AG08395 (cell line): ENCODE data around the gene ARL10.
A peak's percentile ranks its signal among the peaks of the same experiment; 100 is the strongest.

Experiments used
- DNase-seq: peaks from one replicate; pipeline ENCODE4 v3.0.0; 2012; ENCODE audit warnings: mixed read lengths, low spot score

The ARL10 gene

DNA sequence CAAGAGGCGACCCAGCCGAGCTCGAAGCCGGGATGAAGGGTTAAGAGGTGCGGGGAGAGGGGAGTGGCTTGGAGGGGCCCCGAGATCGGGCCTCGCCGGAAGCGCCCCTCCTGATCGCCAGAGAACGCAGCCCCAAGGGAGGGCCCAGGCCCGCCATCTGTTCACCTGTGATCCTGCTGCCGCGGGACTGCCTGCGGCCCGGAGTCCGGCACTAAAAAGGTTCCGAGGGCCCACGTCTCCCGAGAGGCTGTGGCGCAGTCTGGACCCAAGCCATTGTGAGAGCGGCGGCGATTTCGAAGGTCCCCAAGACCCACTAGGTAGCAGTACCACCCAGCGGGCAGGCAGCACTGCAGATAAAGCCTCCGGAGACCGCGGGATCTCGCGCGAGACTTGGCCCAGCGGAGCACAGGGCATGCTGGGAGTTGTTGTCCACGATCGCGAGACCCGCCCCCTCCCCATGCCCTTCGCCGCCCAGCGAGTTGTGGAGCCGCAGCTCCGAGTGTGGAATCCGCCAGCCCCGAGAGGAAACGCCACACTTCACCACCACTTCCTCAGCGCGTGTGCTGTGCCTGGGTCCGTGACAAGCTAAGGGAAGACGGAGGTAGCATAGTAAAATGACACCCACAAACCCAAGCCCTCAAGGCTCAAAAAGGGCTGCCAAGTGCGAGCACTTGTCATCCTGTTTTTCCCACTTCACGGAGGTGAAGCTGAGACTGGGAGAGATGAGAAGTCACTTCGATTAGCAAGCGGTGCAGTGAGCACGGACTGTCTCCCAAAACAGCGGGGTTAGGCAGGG, 3.7 kb upstream of the ARL10 start, which contains the start of gene KIAA1191:
Gene KIAA1191 (minus strand): TSS at position 328 of the 796 bp plus-strand sequence. CDS start 2,256 bp downstream, outside the sequence.
- peak; percentile 94 for DNase-seq

DNA sequence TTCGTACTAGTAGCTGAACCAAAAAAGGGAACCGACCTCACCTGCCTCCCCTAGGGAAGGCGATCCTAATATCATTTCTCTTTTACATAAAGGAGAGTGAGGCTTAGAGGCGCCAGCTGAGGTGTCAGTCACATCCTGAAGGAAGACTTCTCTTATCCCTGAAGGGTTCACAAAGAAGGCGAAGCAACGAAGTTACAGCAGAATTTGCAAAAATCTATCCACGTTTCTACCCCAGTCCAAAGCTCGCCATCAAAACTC, 3.1 kb upstream of the ARL10 start:
- DNase-seq: no peak

DNA sequence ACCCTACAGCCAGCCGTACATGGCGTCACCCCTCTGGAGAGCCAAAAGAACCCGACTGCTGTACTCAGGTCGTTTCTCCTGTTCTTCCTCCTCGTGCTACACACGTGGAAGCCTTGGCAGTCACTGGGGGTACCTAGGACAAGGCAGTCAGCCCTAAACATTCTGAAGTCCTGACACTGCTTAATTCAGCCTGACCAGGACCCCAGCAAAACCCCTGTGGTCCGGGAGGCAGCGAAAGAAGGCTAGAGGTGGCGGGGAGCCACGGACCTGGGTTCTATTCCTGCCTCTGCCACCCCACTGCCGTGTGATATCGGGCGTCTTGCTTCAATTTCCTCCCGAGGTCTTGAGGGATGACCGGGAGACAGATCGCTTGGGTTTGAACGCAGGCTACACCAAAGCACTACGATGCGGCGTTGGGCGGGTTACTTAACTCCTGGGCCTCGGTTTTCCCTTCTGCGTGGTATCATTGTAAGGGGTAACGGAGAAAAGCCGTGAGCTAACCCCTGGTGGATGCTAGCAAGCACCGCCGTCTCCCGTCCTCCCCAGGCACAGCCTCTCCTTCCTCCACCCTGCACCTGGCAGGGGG, 429 bp upstream of the ARL10 start:
- no peak for DNase-seq

DNA sequence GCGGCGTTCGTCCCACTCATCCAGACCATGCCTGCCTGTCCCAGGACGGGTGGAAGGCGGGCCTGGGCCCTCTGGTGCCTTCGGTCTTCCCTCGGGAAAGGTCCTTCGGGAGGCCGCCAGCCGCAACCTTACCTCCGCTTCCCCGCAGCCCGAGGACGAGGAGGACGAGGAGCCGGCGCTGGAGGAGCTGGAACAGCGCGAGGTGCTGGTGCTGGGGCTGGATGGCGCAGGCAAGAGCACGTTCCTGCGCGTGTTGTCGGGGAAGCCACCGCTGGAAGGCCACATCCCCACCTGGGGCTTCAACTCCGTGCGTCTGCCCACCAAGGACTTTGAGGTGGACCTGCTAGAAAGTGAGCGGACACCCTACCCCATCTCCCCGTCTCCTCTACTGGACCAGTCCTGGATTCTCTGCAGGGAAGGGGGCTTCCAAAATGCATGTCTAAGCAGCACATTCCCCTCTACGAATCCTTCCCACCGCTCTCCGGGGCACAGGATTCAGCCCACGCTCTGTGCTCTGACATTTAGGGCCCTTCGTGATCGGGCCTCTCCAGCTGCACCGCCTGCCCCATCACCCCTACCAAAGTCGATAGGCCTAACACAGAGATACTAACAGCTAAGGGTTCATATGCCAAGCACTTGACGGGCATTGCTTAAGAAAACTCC, 1.1 kb downstream of the ARL10 start:
- no peak for DNase-seq

DNA sequence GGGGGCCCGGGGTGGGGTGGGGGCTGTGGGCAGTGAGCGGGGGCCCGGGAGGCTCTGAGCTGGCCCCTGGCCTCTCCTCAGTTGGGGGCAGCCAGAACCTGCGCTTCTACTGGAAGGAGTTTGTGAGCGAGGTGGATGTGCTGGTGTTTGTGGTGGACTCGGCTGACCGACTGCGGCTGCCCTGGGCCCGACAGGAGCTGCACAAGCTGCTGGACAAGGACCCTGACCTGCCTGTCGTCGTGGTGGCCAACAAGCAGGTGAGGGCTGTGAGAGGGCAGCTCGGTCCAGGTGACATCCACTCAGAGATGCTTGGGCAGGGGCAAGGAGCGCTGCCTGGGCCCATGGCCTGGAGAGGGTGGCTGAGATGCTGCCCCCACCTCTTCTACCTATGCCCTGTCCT, 3.4 kb downstream of the ARL10 start:
- DNase-seq: no peak

DNA sequence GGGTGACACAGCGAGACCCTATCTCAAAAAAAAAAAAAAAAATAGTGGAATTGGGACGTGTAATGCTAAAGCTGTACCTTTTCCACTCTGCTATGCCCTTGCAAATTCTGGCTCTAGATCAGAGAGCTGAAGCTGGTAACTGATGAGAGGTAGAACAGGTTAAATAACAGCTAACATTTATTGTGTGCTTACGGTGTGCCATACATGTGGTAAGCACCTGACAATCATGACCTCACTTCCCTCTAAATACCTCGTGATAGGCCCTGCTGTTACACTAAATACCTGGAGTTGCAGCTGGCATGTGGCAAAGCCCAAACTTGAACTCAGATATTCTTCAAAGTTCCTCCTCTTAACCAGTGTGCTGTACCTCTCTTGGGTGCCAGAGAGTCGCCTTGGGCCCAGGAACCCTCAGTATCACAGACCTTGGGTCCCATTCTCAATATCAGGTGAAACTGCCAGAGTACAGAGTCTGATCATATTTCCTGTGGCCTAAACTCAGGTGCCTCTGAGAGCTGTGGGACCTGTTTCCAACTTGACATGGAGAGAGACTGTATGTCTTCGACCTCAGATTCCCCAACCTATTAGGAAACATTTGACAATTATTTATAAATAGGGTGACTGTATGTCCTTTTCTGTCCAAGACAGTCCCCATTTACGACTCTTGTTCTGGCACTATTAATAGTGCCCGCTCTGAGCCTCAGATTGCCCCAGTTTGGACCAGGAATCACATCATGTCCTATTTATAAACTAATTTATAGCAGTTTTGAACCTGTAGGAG, 4.8 kb downstream of the ARL10 start:
- DNase-seq: no peak

DNA sequence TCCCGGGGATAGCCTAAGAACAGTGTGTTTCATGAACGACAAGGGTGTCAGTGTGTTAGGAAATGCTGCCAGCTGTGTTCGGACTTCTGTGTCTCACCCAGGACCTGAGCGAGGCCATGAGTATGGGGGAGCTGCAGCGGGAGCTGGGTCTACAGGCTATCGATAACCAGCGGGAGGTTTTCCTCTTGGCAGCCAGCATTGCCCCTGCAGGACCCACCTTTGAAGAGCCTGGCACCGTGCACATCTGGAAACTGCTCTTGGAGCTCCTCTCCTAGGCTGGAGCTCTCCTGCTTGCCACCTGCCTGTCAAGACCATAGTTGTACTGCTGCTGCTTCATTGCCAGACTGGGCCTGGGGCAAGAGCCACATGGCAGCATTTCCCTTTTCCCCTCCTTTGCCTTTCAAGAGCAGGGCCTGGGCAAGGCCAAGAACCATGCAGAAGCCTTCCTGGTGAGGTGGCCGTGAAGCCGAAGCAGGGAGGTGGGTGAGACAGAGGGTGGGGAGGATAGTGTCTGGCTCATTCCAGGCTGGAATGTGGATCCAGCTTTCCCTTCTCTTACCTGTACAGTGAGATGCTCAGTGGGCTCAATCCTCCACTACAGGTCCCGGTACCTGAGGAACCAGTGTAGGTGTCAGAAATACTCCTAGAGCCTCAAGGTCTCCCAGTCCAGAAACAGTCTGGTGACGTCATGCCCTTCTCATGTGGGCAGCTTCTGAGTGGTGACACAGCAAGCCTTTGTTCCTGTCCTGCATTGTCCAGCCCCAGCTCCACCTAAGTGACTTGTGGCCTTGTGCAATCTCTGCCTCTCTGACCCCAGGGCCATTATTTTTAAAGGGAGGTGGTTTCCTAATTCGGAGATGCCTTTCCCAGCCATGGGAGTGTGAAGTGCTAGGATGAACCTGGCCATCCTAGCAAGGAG, 6.6 kb downstream of the ARL10 start:
- no peak for DNase-seq

DNA sequence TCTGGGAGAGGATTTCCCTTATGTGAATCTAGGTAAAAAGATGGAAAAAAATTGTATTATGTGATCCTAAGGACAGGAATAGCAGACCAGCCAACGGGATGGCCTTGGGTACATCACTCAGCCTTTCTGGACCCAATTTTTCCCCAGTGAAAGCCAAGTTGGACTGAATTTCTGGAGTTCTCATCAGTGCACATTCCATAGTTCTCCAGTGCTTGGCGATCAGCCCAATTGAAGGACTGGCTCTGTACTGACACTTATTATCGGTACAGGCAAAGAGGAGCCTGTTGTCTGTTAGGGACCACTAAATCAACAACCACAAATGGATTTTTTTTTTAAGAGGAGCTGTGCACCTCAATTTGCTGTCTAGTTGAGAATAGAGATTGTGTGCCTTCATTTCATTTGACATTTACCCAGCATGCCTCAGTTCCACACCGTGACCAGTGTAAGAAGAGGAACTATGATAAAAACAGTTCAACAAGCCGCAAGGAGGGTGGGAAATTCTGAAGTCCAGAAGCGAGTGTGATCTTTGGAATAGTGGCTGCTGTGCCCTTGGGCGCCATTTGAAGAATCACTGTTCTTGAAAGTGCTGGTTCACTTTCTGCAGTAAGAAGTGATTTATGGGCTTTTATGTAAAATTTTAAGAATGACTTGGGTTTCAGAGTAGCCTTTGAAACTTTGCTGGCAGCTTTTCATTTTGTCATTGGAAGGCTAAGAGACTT, 8.0 kb downstream of the ARL10 start:
- peak; percentile 10 for DNase-seq

DNA sequence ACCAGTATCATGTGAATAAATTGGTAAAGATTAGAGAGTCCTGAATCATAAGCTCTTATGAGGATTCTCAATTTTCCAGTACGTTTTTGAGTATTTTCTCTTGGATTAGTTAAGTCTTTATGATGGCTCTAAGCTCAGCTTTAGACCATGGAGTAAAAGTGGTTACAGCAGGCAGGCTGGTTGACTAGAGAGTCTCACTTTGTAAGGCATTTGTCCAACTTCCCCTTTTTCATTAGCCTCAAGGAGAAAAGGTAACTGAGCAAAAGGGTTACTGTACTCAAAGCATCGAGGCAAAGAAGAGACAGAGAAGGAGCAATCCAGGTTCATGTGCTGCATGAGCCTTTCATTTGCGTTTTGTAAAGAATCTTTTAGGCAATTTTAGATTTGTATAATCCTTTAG, 14.6 kb downstream of the ARL10 start:
- no peak for DNase-seq

DNA sequence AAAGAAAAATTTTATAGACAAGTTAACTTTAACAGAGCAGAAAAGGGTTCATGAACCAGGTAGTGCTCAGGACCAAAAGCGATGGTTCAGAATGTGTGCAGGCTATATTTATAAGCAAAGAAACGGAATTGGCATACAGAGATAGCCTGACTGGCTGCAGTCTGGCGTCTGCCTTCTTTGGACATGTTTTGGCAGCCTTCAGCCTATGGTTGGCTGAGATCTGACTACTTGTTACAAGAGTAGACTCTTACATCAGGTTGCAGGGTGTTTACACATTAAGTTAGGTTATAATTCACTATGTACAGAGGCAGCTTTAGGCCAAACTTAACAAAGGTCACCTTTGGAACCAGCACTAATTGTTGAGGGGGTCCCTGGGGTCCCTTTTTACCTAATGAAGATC, 16.1 kb downstream of the ARL10 start:
- DNase-seq: no peak

DNA sequence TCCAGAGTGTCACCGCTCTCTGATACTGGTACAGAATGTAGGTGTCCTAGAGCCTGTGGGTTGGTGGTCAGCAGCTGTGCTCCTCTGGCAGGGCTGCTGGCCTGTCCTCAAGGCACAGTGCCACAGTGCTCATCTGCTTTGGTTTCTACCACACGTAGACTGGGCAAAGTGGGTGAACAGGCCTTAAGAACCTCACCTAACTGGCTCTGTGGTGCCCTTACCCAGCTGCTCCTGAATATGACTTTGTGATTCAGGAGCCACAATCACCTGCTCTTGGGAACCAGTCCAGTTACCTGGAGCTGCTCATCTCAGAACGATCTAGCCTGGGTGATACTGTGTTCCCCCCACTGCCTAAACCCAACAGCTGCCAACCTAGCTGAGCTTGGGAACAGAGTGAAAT, 16.7 kb downstream of the ARL10 start:
- no peak for DNase-seq

DNA sequence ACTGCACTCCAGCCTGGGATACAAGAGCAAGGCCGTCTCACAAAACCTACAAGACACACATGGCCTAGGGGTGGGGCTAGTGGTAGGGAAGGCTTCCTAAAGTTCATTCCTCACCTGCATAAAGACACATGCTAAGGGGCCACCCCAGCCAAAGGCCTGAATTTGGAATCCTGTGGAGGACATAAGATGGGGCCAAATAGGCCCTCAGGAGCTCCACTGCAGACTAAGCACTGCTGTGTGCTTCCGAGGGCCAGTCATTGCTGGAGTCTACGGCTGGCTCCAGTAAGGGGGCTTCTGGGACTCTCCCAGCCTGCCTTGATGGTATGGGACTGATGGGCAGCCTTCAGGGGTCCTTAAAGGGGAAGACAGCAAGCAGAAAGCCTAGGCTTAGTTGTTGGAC, 17.4 kb downstream of the ARL10 start:
- DNase-seq: no peak

DNA sequence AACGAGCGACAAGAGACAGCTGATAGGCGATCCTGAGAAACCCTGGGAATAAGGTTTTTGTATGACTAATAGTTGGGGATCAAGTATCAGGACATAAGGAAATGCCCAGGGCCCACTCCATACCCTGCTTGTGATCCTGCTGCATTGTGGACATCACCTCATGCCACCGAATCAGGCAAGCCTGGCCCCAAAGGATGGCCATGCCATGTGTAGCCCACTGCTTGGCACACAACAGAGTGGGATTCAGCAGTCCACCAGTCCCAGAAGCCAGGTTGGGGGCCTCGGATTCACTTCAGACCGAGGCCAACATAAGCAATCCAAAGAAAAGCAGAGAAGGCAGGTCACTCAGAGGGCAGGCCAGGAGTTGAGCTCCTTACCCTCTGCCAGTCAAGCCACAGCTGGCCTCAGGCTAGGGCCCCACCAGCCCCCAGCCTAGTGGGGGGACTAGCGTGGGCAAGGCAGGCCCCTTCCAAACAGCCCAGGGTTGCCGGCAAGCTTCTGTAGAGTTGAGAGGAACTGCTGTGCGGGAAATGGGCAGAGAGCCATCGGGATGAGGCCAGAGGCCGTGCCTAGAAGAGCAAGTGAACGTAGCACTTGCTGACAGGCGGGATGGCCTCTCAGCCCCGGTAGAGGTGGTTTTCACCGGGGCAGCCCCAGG, 18.1 kb downstream of the ARL10 start:
- no peak for DNase-seq

DNA sequence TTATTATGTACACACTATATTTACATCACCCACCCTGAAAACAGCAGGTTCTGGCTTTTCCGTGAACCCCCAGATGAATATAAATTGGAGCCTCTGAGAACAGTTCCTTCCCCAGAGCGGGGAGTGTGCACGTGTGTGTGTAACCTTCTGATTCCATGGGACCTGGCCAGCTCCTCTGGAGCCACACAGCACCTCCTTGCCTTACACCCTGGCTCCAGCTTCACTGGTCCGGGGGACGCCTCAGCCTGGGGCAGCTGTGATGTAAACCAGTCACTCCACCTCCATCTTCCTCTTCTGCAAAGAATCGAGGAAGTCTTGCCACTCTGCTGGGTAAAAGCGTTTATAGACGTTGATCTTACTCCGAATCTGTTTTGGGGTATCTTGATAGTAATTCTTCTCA, 18.7 kb downstream of the ARL10 start:
- no peak for DNase-seq

DNA sequence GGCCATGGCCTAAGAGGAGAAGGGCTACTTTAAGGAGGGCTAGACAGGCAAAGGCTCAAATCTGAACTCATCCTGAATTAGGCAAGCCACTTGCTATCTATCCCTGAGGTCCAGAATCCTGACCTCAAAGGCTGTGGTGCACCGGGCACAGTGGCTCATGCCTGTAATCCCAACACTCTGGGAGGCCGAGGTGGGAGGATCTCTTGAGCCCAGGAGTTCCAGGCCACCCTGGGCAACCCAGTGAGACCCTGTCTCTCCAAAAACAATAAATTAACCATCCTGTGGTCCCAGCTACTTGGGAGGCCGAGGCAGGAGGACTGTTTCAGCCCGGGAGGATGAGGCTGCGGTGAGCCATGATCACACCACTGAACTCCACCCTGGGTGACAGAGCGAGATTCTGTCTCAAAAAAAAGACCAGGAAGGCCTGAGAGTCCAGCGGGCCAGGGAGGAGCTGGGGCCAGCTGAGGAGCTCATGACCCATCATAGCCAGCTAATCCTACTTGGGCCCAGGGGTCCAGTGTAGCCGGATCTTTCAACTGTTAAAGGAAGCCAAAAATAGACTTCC, 19.2 kb downstream of the ARL10 start:
- DNase-seq: no peak

DNA sequence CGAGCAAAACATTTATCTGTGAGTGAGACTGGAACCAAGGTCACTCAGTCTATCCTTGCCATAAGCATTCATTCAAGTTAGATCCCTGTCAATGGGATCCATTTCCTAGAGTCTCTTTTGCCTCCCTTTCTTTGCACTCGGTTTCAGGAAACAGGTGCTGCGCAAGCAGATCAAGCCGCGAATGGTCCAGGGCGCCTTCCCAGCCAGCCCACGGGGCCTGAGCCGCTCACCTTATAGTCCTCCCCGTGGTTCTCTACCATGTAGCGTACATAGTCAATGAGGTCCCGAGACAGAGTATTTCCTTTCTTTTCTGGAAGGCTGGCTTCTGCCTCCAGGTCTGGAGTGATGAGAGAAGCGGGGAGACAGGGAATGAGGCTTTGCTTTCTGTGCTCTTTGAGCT, 19.7 kb downstream of the ARL10 start:
- DNase-seq: no peak

DNA sequence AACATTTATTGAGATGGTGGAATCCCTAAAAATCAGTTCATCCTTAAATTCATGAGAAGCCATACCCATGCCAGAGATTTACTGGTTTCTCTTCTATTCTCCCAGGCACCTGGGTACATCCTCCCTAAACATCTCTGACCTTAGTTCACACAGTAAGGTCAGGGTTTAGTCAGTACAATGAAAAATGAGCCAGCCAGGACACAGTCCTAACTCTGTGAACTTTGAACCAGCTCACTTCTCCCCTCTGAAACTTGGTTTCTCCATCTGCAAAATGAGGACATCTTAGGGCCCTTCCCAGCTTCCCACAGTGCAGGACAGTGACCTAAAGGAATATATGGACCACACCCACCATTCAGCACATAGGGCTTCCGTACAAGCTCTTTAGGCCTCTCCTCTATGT, 21.2 kb downstream of the ARL10 start:
- no peak for DNase-seq

DNA sequence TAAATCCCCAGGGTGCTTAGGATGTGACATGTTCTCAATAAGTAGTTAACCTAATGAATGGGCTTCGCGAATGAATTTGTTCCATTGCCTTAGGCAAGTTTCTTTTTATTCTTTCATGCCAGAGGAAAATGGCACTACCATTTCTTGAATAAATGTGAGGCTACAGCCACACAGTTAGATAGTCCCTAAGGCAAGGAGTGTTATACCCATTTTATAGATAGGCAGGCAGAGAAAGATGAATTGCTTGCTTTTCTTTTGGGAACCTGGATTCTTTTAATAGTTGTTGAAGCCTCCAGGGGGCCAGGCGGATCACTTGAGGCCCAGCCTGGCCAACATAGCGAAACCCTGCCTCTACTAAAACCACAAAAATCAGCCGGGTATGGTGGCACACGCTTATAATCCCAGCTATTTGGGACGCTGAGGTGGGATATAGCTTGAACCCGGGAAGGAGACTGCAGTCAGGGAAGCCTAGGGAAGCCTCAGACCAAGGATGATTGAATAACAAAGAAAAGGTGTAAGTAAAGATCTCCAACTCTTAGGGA, 22.2 kb downstream of the ARL10 start:
- DNase-seq: no peak

DNA sequence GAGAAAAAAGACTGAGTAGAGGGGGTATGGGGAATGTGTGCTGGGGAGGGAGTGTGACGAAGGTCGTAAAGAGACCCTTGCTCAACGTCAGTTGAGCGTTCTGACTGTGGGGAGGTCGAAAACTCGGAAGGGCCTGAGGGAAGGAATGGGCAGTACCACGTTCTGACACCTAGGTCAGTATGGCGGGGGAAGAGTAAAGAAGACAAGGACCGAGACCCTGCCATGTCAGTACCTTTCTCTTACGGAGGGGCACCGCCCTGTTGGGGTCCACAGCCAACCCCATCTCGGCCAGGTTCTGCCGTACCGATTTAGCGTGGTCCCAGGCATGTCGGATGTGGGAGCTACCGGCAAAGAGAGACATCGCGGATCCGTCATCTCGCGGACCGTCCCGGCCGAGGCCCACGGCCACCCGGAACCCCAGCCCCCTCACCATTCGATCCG, 22.7 kb downstream of the ARL10 start:
- DNase-seq: peak; percentile 18
